Mesendoderm (in vitro differentiated cells): ENCODE measurements around the gene ASB9. TPM values are rescaled to one million over a fixed set of nuclear protein-coding genes. Genes with fewer than 3 reads are reported as not detected.

Source experiments
- DNase-seq: peaks from one replicate; pipeline ENCODE4 v3.0.0; 2013
- H2AK5ac ChIP-seq: 2 replicates; pipeline ENCODE4 v1.6.1; 2013; ENCODE audit warnings: low read length, inconsistent platforms
- H2BK120ac ChIP-seq: 2 replicates; pipeline ENCODE4 v1.6.1; 2013; ENCODE audit warnings: low read depth, mild to moderate bottlenecking, low read length, moderate library complexity, mixed read lengths
- H2BK15ac ChIP-seq: replicated peaks from 2 replicates; pipeline ENCODE4 v1.6.1; 2013; ENCODE audit warnings: low read depth, mild to moderate bottlenecking, moderate library complexity
- H2BK5ac ChIP-seq: 2 replicates; pipeline ENCODE4 v1.6.1; 2013; ENCODE audit warnings: low read length, inconsistent platforms
- H3K18ac ChIP-seq: 2 replicates; pipeline ENCODE4 v1.6.1; 2013; ENCODE audit warnings: mild to moderate bottlenecking, low read length, mixed read lengths
- H3K23ac ChIP-seq: one replicate; pipeline ENCODE4 v1.6.1; 2013; ENCODE audit warnings: low read length
- H3K27ac ChIP-seq: 2 replicates; pipeline ENCODE4 v1.5.1; 2013; ENCODE audit warnings: low read depth, mild to moderate bottlenecking, inconsistent platforms, low read length, moderate library complexity
- H3K27me3 ChIP-seq: 2 replicates; pipeline ENCODE4 v1.6.1; 2013; ENCODE audit warnings: low read length, control low read depth, mild to moderate bottlenecking, inconsistent platforms; ENCODE audit not compliant: insufficient read depth, poor library complexity
- H3K36me3 ChIP-seq: 2 replicates; pipeline ENCODE4 v1.6.1; 2013; ENCODE audit warnings: low read length, inconsistent platforms; ENCODE audit not compliant: control insufficient read depth, insufficient read depth
- H3K4ac ChIP-seq: one replicate; pipeline ENCODE4 v1.6.1; 2013; ENCODE audit warnings: low read depth, mild to moderate bottlenecking, low read length, moderate library complexity
- H3K4me1 ChIP-seq: 2 replicates; pipeline ENCODE4 v1.6.1; 2013; ENCODE audit warnings: low read depth, low read length, inconsistent platforms; ENCODE audit not compliant: control insufficient read depth
- H3K4me2 ChIP-seq: 2 replicates; pipeline ENCODE4 v1.6.1; 2013; ENCODE audit warnings: low read length
- H3K4me3 ChIP-seq: 2 replicates; pipeline ENCODE4 v1.5.1; 2013; ENCODE audit warnings: mild to moderate bottlenecking, low read length
- H3K56ac ChIP-seq: one replicate; pipeline ENCODE4 v1.6.1; 2013; ENCODE audit warnings: low read length
- H3K79me1 ChIP-seq: 2 replicates; pipeline ENCODE4 v1.6.1; 2013; ENCODE audit warnings: low read length, inconsistent platforms
- H3K79me2 ChIP-seq: 2 replicates; pipeline ENCODE4 v1.6.1; 2013; ENCODE audit warnings: mild to moderate bottlenecking, low read length; ENCODE audit not compliant: control insufficient read depth, insufficient read depth
- H3K9ac ChIP-seq: 2 replicates; pipeline ENCODE4 v1.6.1; 2013; ENCODE audit warnings: low read length, inconsistent platforms
- H4K5ac ChIP-seq: one replicate; pipeline ENCODE4 v1.6.1; 2013; ENCODE audit warnings: low read length
- H4K8ac ChIP-seq: one replicate; pipeline ENCODE4 v1.6.1; 2013; ENCODE audit warnings: low read depth, mild to moderate bottlenecking, control low read depth, low read length, moderate library complexity
- WGBS: extraction: QIAGEN DNeasy Blood & Tissue Kit; methylation state at CpG from one replicate; pipeline ENCODE4 v1.1.7; 2013; ENCODE audit warnings: low lambda C conversion rate, missing lambda C conversion rate; ENCODE audit not compliant: insufficient coverage; ENCODE audit errors: extremely low coverage; 5-methylcytosine and 5-hydroxymethylcytosine counted together
- polyA plus RNA-seq, 2 experiments: library from polyadenylated mRNA; stranded (reverse); fragments of 200-250 nt; gene quantifications; one replicate each; pipeline ENCODE4 v1.2.3, GENCODE V29; 2013

ASB9 gene
- polyA plus RNA-seq (2013, experiment 1 of 2): 0.84 TPM
- 0.52 TPM for polyA plus RNA-seq (2013, experiment 2 of 2)

- Histone ChIP-seq H3K56ac (no peak within 1 kb of the TSS), H4K8ac (no peak within 1 kb of the TSS), H3K4me3 (no peak within 1 kb of the TSS), H4K5ac (no peak within 1 kb of the TSS), H2AK5ac (no peak within 1 kb of the TSS), H3K79me1 (no peaks in the 10 kb centered on the region), H2BK5ac (no peak within 1 kb of the TSS), H3K4me2 (no peak within 1 kb of the TSS), H3K36me3 (no peaks in the 10 kb centered on the region), H2BK15ac (no peak within 1 kb of the TSS), H3K4me1 (no peaks in the 10 kb centered on the region), H3K4ac (no peak within 1 kb of the TSS), H3K27ac (no peak within 1 kb of the TSS), H3K9ac (no peak within 1 kb of the TSS), H3K79me2 (no peaks in the 10 kb centered on the region), H2BK120ac (no peak within 1 kb of the TSS), H3K27me3 (no peaks in the 10 kb centered on the region), H3K23ac (no peak within 1 kb of the TSS), H3K18ac (no peak within 1 kb of the TSS)
- DNase-seq: peak; percentile 45
- no CpG with 5 or more reads among the region's 15 CpGs for WGBS
Measured at GRCh38 chrX:15269618-15270521, at the start of gene ASB9. Gene ASB9, minus strand, starts transcription at chrX:15270083. Its CDS starts 209 bp downstream, at chrX:15269874.

- H3K79me1 ChIP-seq: no peaks in the 10 kb centered on the region
- no CpG with 5 or more reads among the region's 4 CpGs for WGBS
- no peak for DNase-seq
Measured at GRCh38 chrX:15319075-15319474, 49.2 kb upstream of the ASB9 start.

GRCh38 chrX:15315509-15315908, 45.6 kb upstream of the ASB9 start, which contains the start of gene ASB11:
Gene ASB11, minus strand, starts transcription at chrX:15315640. Its CDS starts 35 bp downstream, at chrX:15315605.
- Histone ChIP-seq H3K4me3 (no peak within 1 kb of the TSS), H3K56ac (no peak within 1 kb of the TSS), H3K4me2 (no peak within 1 kb of the TSS), H3K18ac (no peak within 1 kb of the TSS), H2BK15ac (no peak within 1 kb of the TSS), H2BK5ac (no peak within 1 kb of the TSS), H4K8ac (no peak within 1 kb of the TSS), H3K4me1 (no peaks in the 10 kb centered on the region), H3K79me2 (no peaks in the 10 kb centered on the region), H3K79me1 (no peaks in the 10 kb centered on the region), H3K27me3 (no peaks in the 10 kb centered on the region), H2AK5ac (no peak within 1 kb of the TSS), H3K9ac (no peak within 1 kb of the TSS), H2BK120ac (no peak within 1 kb of the TSS), H3K23ac (no peak within 1 kb of the TSS), H4K5ac (no peak within 1 kb of the TSS), H3K27ac (no peak within 1 kb of the TSS), H3K36me3 (no peaks in the 10 kb centered on the region), H3K4ac (no peak within 1 kb of the TSS)
- WGBS: no CpG with 5 or more reads among the region's 3 CpGs
- DNase-seq: no peak

More at GRCh38 chrX:15319075-15319474, 49.2 kb upstream of the ASB9 start:
- Histone ChIP-seq H3K23ac (no peak overlapping the region), H4K5ac (no peak overlapping the region), H2BK15ac (no peak overlapping the region), H3K9ac (no peak overlapping the region), H3K4me3 (no peak overlapping the region), H3K4me1 (no peaks in the 10 kb centered on the region), H3K36me3 (no peaks in the 10 kb centered on the region), H3K18ac (no peak overlapping the region), H3K27ac (no peak overlapping the region), H3K27me3 (no peaks in the 10 kb centered on the region), H2AK5ac (no peak overlapping the region), H3K79me2 (no peaks in the 10 kb centered on the region), H2BK5ac (no peak overlapping the region), H2BK120ac (no peak overlapping the region), H3K4me2 (no peak overlapping the region), H3K4ac (no peak overlapping the region), H4K8ac (no peak overlapping the region), H3K56ac (no peak overlapping the region)

- Histone ChIP-seq H3K4ac (no peak overlapping the region), H3K4me1 (no peaks in the 10 kb centered on the region), H3K18ac (no peak overlapping the region), H2BK15ac (no peak overlapping the region), H3K4me3 (no peak overlapping the region), H4K5ac (no peak overlapping the region), H4K8ac (no peak overlapping the region), H2AK5ac (no peak overlapping the region), H2BK5ac (no peak overlapping the region), H3K9ac (no peak overlapping the region), H3K27ac (no peak overlapping the region), H3K79me1 (no peaks in the 10 kb centered on the region), H3K23ac (no peak overlapping the region), H3K36me3 (no peaks in the 10 kb centered on the region), H3K27me3 (no peaks in the 10 kb centered on the region), H3K4me2 (no peak overlapping the region), H3K79me2 (no peaks in the 10 kb centered on the region), H3K56ac (no peak overlapping the region), H2BK120ac (no peak overlapping the region)
- no peak for DNase-seq
- WGBS: no CpG with 5 or more reads among the region's 2 CpGs
Measured at GRCh38 chrX:15314472-15314871, 44.6 kb upstream of the ASB9 start.

GRCh38 chrX:15311119-15311518, 41.2 kb upstream of the ASB9 start:
- Histone ChIP-seq H3K27me3 (no peaks in the 10 kb centered on the region), H2BK120ac (no peak overlapping the region), H3K4ac (no peak overlapping the region), H3K23ac (no peak overlapping the region), H3K4me2 (no peak overlapping the region), H2BK15ac (no peak overlapping the region), H3K56ac (no peak overlapping the region), H2BK5ac (no peak overlapping the region), H3K79me1 (no peaks in the 10 kb centered on the region), H3K18ac (no peak overlapping the region), H3K36me3 (no peaks in the 10 kb centered on the region), H4K5ac (no peak overlapping the region), H3K4me1 (no peaks in the 10 kb centered on the region), H3K9ac (no peak overlapping the region), H3K4me3 (no peak overlapping the region), H3K27ac (no peak overlapping the region), H3K79me2 (no peaks in the 10 kb centered on the region), H2AK5ac (no peak overlapping the region), H4K8ac (no peak overlapping the region)
- WGBS: no CpG with 5 or more reads among the region's 3 CpGs
- no peak for DNase-seq
